ENCODE measurements around the gene DIP2C. TPM values are rescaled to one million over a fixed set of nuclear protein-coding genes. Genes with fewer than 3 reads are reported as not detected.

The DIP2C gene
- polyA plus RNA-seq, 1 of the 3 experiments (the other 2 are of a cell fraction), result 8.7 TPM

DNA sequence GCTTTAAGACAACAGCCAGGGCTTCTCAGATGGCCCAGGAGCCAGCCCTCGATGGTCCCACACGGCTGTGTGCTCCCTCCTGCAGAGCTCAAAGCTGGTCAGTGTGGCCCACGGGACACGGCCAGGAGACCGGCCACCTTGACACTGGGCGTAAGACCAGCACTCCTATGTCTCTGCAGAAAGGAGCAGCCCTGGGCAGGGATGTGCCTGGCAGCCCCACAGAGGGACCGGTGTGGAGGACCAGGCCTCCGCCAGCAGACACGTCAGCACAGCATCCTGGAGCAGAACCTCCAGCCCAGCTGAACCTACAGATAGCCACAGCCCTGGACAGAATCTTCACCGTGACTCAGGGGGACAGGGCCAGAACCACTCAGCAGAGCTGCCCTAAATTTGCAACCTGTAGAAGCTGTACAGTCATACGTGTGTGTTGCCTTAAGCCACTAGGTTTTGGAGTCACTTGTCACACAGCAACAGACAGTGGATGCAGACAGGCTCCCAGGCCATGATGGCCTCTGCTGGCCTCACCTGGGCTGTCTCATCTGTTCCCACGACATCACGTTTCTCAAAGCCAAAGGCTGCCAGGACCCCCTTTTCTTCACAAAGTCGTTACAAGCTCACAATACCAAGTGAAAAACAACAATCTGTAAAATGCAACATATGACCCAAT, 132.4 kb downstream of the DIP2C start (continued):
- TF ChIP-seq, protein P1, sequence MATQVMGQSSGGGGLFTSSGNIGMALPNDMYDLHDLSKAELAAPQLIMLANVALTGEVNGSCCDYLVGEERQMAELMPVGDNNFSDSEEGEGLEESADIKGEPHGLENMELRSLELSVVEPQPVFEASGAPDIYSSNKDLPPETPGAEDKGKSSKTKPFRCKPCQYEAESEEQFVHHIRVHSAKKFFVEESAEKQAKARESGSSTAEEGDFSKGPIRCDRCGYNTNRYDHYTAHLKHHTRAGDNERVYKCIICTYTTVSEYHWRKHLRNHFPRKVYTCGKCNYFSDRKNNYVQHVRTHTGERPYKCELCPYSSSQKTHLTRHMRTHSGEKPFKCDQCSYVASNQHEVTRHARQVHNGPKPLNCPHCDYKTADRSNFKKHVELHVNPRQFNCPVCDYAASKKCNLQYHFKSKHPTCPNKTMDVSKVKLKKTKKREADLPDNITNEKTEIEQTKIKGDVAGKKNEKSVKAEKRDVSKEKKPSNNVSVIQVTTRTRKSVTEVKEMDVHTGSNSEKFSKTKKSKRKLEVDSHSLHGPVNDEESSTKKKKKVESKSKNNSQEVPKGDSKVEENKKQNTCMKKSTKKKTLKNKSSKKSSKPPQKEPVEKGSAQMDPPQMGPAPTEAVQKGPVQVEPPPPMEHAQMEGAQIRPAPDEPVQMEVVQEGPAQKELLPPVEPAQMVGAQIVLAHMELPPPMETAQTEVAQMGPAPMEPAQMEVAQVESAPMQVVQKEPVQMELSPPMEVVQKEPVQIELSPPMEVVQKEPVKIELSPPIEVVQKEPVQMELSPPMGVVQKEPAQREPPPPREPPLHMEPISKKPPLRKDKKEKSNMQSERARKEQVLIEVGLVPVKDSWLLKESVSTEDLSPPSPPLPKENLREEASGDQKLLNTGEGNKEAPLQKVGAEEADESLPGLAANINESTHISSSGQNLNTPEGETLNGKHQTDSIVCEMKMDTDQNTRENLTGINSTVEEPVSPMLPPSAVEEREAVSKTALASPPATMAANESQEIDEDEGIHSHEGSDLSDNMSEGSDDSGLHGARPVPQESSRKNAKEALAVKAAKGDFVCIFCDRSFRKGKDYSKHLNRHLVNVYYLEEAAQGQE (IDR thresholded peaks at IDR 0.05; ENCODE audit: low read depth, low read length), result no peak
- TF ChIP-seq RCOR1 (IDR thresholded peaks at IDR 0.05; ENCODE audit: low read length) (no peak), RFX5 (IDR thresholded peaks at IDR 0.05; ENCODE audit: low read length) (no peak), CHD2 (IDR thresholded peaks at IDR 0.05; ENCODE audit: low read length, partially characterized antibody) (no peak), NFIC (IDR thresholded peaks at IDR 0.05; ENCODE audit: borderline replicate concordance) (no peak), GATA2 (CRISPR knock-in tag; IDR thresholded peaks at IDR 0.05) (no peak), POLR2AphosphoS5 (IDR thresholded peaks at IDR 0.05; ENCODE audit: low read depth, low read length) (no peak), NRF1 (IDR thresholded peaks at IDR 0.05; ENCODE audit: low read depth, low read length) (no peak)

DNA sequence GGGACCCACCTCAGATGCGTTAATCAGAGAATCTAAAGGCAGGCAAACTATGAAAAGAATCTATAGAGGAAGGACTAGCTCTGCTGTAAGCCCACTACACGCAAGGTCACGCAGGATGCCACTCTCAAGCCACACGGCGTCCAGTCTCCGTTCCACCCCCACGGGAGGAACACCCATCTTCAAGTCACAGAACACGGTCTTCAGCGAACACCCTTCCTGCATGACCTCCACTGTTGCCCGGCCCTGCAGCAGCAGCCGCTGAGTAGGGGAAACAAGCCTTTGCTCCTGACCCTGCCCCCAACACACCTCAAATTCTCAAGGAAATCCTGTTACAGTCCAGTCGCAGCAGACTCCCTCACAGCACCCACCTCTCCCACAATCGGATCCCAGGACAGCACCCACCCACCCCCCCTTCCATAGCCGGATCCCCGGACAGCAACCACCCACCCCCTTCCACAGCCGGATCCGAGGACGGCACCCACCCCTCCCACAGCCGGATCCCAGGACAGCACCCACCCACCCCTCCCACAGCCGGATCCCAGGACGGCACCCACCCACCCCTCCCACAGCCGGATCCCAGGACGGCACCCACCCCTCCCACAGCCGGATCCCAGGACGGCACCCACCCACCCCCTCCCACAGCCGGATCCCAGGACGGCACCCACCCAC, 133.7 kb downstream of the DIP2C start:
- no peak for DNase-seq
- Histone ChIP-seq H3K4me3 (ENCODE audit: low read depth in 2 of 2, low read length in 1 of 2) (no peak overlapping the region), H3F3A (replicated peaks; ENCODE audit: insufficient read depth) (peaks cover 10% of the 10 kb centered on the region), H3K36me3 (replicated peaks in 1 of 2; ENCODE audit: control insufficient read depth in 1 of 2, insufficient read depth in 2 of 2, low read length in 1 of 2) (no peaks in the 10 kb centered on the region), H3K27ac (ENCODE audit: low read depth in 2 of 2, low read length in 1 of 2) (no peak overlapping the region), H3K79me2 (ENCODE audit: insufficient read depth) (peaks cover 75% of the 10 kb centered on the region), H2AFZ (ENCODE audit: low read depth) (no peak overlapping the region), H3K27me3 (ENCODE audit: insufficient read depth) (no peaks in the 10 kb centered on the region), H4K20me1 (ENCODE audit: insufficient read depth) (peaks cover 90% of the 10 kb centered on the region), H3K9me2 (no peaks in the 10 kb centered on the region), H3K4me1 (ENCODE audit: control insufficient read depth in 1 of 2, insufficient read depth in 2 of 2, low read depth in 1 of 2, low read length in 1 of 2) (peaks cover 5 to 14% of the 10 kb centered on the region in 2 experiments; a peak in 2 of 4 replicates), H3K4me2 (no peak overlapping the region), H3K9ac (no peak overlapping the region), H3K9me3 (no peaks in the 10 kb centered on the region)
- 84% methylated on average over 21 of the region's 27 CpGs for WGBS (ENCODE audit: low lambda C conversion rate)
- CTCF ChIA-PET, result no interaction called here
- TF ChIP-seq JUND (IDR thresholded peaks at IDR 0.05), result no peak
- TF ChIP-seq EP300 (IDR thresholded peaks at IDR 0.05; ENCODE audit: borderline replicate concordance in 1 of 2, low read depth in 1 of 2, low read length in 1 of 2), result no peak
- no peak for TF ChIP-seq TEAD4 (IDR thresholded peaks at IDR 0.05; ENCODE audit: borderline replicate concordance, insufficient read depth)
- TF ChIP-seq, protein P2, sequence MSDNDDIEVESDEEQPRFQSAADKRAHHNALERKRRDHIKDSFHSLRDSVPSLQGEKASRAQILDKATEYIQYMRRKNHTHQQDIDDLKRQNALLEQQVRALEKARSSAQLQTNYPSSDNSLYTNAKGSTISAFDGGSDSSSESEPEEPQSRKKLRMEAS (IDR thresholded peaks at IDR 0.05; ENCODE audit: low read depth), result no peak
- no peak for TF ChIP-seq RAD21 (IDR thresholded peaks at IDR 0.05; ENCODE audit: low read length)
- TF ChIP-seq RXRA (IDR thresholded peaks at IDR 0.05; ENCODE audit: borderline replicate concordance, low read depth), result no peak
- no peak for TF ChIP-seq ELF1 (IDR thresholded peaks at IDR 0.05)
- TF ChIP-seq TCF12 (IDR thresholded peaks at IDR 0.05), result no peak
- no peak for TF ChIP-seq TAF1 (IDR thresholded peaks at IDR 0.05; ENCODE audit: borderline replicate concordance, low read depth, low read length)
- TF ChIP-seq SIN3A (IDR thresholded peaks at IDR 0.05; ENCODE audit: borderline replicate concordance, low read depth, low read length), result no peak
- TF ChIP-seq, protein P3, sequence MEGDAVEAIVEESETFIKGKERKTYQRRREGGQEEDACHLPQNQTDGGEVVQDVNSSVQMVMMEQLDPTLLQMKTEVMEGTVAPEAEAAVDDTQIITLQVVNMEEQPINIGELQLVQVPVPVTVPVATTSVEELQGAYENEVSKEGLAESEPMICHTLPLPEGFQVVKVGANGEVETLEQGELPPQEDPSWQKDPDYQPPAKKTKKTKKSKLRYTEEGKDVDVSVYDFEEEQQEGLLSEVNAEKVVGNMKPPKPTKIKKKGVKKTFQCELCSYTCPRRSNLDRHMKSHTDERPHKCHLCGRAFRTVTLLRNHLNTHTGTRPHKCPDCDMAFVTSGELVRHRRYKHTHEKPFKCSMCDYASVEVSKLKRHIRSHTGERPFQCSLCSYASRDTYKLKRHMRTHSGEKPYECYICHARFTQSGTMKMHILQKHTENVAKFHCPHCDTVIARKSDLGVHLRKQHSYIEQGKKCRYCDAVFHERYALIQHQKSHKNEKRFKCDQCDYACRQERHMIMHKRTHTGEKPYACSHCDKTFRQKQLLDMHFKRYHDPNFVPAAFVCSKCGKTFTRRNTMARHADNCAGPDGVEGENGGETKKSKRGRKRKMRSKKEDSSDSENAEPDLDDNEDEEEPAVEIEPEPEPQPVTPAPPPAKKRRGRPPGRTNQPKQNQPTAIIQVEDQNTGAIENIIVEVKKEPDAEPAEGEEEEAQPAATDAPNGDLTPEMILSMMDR (IDR thresholded peaks at IDR 0.05), result no peak
- TF ChIP-seq, protein P4, sequence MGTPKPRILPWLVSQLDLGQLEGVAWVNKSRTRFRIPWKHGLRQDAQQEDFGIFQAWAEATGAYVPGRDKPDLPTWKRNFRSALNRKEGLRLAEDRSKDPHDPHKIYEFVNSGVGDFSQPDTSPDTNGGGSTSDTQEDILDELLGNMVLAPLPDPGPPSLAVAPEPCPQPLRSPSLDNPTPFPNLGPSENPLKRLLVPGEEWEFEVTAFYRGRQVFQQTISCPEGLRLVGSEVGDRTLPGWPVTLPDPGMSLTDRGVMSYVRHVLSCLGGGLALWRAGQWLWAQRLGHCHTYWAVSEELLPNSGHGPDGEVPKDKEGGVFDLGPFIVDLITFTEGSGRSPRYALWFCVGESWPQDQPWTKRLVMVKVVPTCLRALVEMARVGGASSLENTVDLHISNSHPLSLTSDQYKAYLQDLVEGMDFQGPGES (IDR thresholded peaks at IDR 0.05; ENCODE audit: low read depth, low read length), result no peak
- POLR2A ChIA-PET, result no interaction called here
